Activated B cell treated with CpG ODN at 0.5 μM for 24 hours (primary cell): ENCODE results near the gene NDNF. TPM values are rescaled to one million over a fixed set of nuclear protein-coding genes. Genes with fewer than 3 reads are reported as not detected.

Source experiments
- ATAC-seq: fragments of 200-7000 bp; cut with Tn5 transposase; one replicate; pipeline ENCODE4 v1.10.0; 2021; ENCODE audit warnings: low read depth, mild to moderate bottlenecking, moderate library complexity
- CTCF ChIA-PET: fragments of 350-600 bp; sonication (Branson Sonifier 250); formaldehyde crosslinking; loops from one replicate; lab custom pipeline; 2021; ENCODE audit warnings: antibody characterized with exemption; lab: Charles Lee
- POLR2A ChIA-PET: fragments of 350-600 bp; sonication (Branson Sonifier 250); formaldehyde crosslinking; loops from one replicate; lab custom pipeline; 2021; ENCODE audit warnings: antibody characterized with exemption; lab: Charles Lee
- DNase-seq: peaks from one replicate; pipeline ENCODE4 v3.0.0; 2022
- H3K27ac Mint-ChIP-seq: one replicate; pipeline ENCODE4 v1.8.0; 2020; ENCODE audit warnings: mixed read lengths
- H3K27me3 Mint-ChIP-seq: one replicate; pipeline ENCODE4 v1.8.0; 2021; ENCODE audit warnings: mixed read lengths
- H3K36me3 Mint-ChIP-seq: one replicate; pipeline ENCODE4 v1.8.0; 2021; ENCODE audit warnings: low read depth, mixed read lengths
- H3K4me1 Mint-ChIP-seq: one replicate; pipeline ENCODE4 v1.8.0; 2021; ENCODE audit warnings: mixed read lengths
- H3K4me3 Mint-ChIP-seq: one replicate; pipeline ENCODE4 v1.8.0; 2020; ENCODE audit warnings: mild to moderate bottlenecking, mixed read lengths
- H3K9me3 Mint-ChIP-seq: one replicate; pipeline ENCODE4 v1.8.0; 2020; ENCODE audit warnings: mixed read lengths
- CTCF ChIP-seq: fragments of 200-600 bp; IDR thresholded peaks from one replicate; pipeline ENCODE4 v1.8.0; 2022; ENCODE audit warnings: antibody characterized with exemption, mild to moderate bottlenecking
- intact Hi-C: fragments of 100-400 bp; cut with micrococcal nuclease; formaldehyde crosslinking; loops from one replicate; pipeline ENCODE4 v1.15.1; 2024
- total RNA-seq: library from RNA; stranded (reverse); gene quantifications from 2 replicates; pipeline ENCODE4 v1.2.3, GENCODE V29; 2022

The NDNF gene
- total RNA-seq, 1 donor from 2014 or later, result not detected

DNA sequence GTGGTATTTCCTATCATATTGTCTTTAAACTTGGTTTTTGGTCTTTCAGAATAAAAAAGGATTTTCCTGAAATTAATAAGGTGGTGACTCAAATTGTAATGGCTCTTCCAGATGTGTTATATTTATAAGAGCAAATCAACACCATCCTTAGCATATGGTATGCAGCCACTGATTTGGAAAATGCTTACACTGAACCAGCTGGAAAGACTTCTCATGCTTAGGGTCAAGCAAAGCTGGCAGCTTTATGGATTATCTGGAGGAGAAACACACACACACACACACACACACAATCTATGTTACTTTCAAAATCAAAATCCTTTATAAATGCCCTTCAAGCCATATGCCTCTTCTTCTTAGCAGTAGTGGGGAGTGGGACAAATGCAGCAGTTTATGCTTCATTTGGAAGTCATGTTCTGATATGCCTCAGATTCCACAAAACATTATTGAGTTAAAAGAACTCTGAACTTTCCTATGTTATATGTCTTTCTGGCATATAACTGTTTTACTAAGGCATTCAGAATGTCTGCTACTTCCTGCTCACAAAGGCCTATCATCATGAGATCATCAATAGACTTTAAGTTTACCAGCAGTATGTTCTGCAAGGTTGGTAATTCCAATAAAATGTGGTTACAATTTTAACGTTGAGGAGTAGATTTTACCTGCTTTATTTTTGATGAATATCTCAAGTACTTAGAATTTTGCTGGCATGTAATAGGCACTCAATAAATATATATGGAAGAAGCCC lies 76.9 kb downstream of the NDNF start:
- no peak overlapping the region for H3K4me3 Mint-ChIP-seq
- ChIA-PET CTCF (no interaction called here), POLR2A (no interaction called here)
- no peaks in the 10 kb centered on the region for H3K27me3 Mint-ChIP-seq
- H3K36me3 Mint-ChIP-seq, result no peaks in the 10 kb centered on the region
- DNase-seq (no peak), ATAC-seq (no peak)
- no peak for TF ChIP-seq CTCF
- H3K9me3 Mint-ChIP-seq, result peaks cover 1% of the 10 kb centered on the region
- intact Hi-C loops, result no loop called here
- H3K27ac Mint-ChIP-seq, result no peak overlapping the region
- H3K4me1 Mint-ChIP-seq, result no peaks in the 10 kb centered on the region

DNA sequence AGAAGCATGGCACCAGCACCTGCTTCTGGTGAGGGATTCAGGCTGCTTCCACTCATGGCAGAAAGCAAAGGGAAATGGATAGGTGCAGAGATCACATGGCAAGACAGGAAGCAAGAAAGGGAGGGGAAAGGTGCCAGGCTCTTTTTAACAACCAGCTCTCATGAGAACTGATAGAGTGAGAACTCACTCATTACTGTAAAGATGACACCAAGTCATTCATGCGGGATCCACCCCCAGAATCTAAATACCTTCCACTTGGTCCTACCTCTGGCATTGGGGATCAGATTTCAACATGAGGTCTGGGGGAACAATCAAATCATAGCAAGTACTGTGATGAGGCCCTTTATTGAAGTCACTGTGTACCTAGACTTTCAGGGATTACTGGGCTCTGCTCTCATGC lies 77.8 kb downstream of the NDNF start:
- H3K9me3 Mint-ChIP-seq, result no peaks in the 10 kb centered on the region
- no peak for DNase-seq
- H3K4me3 Mint-ChIP-seq, result no peak overlapping the region
- ATAC-seq, result no peak
- no peaks in the 10 kb centered on the region for H3K4me1 Mint-ChIP-seq
- no peak overlapping the region for H3K27ac Mint-ChIP-seq
- H3K36me3 Mint-ChIP-seq, result no peaks in the 10 kb centered on the region
- TF ChIP-seq CTCF, result no peak
- H3K27me3 Mint-ChIP-seq, result no peaks in the 10 kb centered on the region
- ChIA-PET CTCF (no interaction called here), POLR2A (no interaction called here)
- intact Hi-C loops, result no loop called here

GRCh38 chr4:120991885-120992284 lies 80.5 kb downstream of the NDNF start:
- H3K4me3 Mint-ChIP-seq, result no peak overlapping the region
- CTCF ChIA-PET, result no interaction called here
- no peaks in the 10 kb centered on the region for H3K4me1 Mint-ChIP-seq
- no peak overlapping the region for H3K27ac Mint-ChIP-seq
- no peaks in the 10 kb centered on the region for H3K27me3 Mint-ChIP-seq
- no peak for DNase-seq
- intact Hi-C loops, result no loop called here
- POLR2A ChIA-PET, result no interaction called here
- ATAC-seq, result no peak
- no peaks in the 10 kb centered on the region for H3K36me3 Mint-ChIP-seq
- TF ChIP-seq CTCF, result no peak
- no peaks in the 10 kb centered on the region for H3K9me3 Mint-ChIP-seq

DNA sequence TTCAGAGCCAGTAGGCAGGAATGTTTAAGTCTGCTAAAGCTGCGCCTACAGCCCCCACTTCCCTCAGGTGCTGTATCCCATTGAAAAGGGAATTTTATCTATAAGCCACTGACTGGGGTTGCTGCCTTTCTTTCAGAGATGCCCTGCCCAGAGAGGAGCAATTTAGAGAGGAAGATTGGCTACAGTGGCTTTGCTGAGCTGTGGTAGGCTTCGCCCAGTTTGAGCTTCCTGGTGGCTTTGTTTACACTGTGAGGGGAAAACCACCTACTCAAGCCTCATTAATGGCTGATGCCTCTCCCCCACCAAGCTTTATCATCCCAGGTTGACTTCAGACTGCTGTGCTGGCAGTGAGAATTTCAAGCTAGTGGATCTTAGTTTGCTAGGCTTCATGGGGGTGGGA lies 82.1 kb downstream of the NDNF start:
- Mint-ChIP-seq H3K27ac (no peak overlapping the region), H3K36me3 (no peaks in the 10 kb centered on the region), H3K9me3 (no peaks in the 10 kb centered on the region), H3K27me3 (no peaks in the 10 kb centered on the region), H3K4me3 (no peak overlapping the region), H3K4me1 (no peaks in the 10 kb centered on the region)
- ATAC-seq (no peak), DNase-seq (no peak)
- TF ChIP-seq CTCF, result no peak
- POLR2A ChIA-PET, result no interaction called here
- CTCF ChIA-PET, result no interaction called here
- intact Hi-C loops, result no loop called here

Other genes starting within 250 kb of the NDNF start
- gene PRDM5, start 149.8 kb downstream of the NDNF start, total RNA-seq, result not detected in 2 replicates
- gene TNIP3, start 91.8 kb upstream of the NDNF start, total RNA-seq, result 0.15 TPM in 1 of 2 replicates, not detected in the other